Glutamatergic neuron (in vitro differentiated cells): ENCODE results near the gene IFNG. TPM values are rescaled to one million over a fixed set of nuclear protein-coding genes. Genes with fewer than 3 reads are reported as not detected.
"Not testable (repeated sequence)": the region's sequence is repeated elsewhere in the genome, so short reads cannot be mapped to it uniquely, and the experiment has no call there.

ENCODE experiments used
- DNase-seq: peaks from one replicate; pipeline ENCODE4 v3.0.0; 2022
- H3K27ac Mint-ChIP-seq: one replicate; pipeline ENCODE4 v1.8.0; 2020; ENCODE audit warnings: mild to moderate bottlenecking, mixed read lengths, inconsistent platforms; ENCODE audit not compliant: unreplicated experiment
- H3K27me3 Mint-ChIP-seq: one replicate; pipeline ENCODE4 v1.8.0; 2020; ENCODE audit warnings: mild to moderate bottlenecking, moderate library complexity, mixed read lengths, inconsistent platforms; ENCODE audit not compliant: unreplicated experiment
- H3K36me3 Mint-ChIP-seq: one replicate; pipeline ENCODE4 v1.8.0; 2020; ENCODE audit warnings: mild to moderate bottlenecking, mixed read lengths, inconsistent platforms; ENCODE audit not compliant: unreplicated experiment
- H3K4me1 Mint-ChIP-seq: one replicate; pipeline ENCODE4 v1.8.0; 2020; ENCODE audit warnings: mild to moderate bottlenecking, low read depth, mixed read lengths, inconsistent platforms; ENCODE audit not compliant: unreplicated experiment
- H3K4me3 Mint-ChIP-seq: one replicate; pipeline ENCODE4 v1.8.0; 2020; ENCODE audit warnings: mild to moderate bottlenecking, mixed read lengths, inconsistent platforms; ENCODE audit not compliant: unreplicated experiment
- H3K9me3 Mint-ChIP-seq: one replicate; pipeline ENCODE4 v1.8.0; 2020; ENCODE audit warnings: mild to moderate bottlenecking, moderate library complexity, mixed read lengths, inconsistent platforms; ENCODE audit not compliant: unreplicated experiment
- total RNA-seq: library from RNA; stranded (reverse); fragmentation: NEBNext Ultra II Directional; extraction: Animal tissue kit (Norgen Biotek cat#: 25700); gene quantifications from one replicate; pipeline ENCODE4 v1.2.1, GENCODE V29; 2021; ENCODE audit not compliant: unreplicated experiment
- TF ChIP-seq, protein P1 (sequence below): fragments of 200-600 bp; sonication (generic); IDR thresholded peaks from one replicate; pipeline ENCODE4 v1.5.0; 2021; ENCODE audit not compliant: partially characterized antibody, unreplicated experiment

The IFNG gene
- total RNA-seq, 1 donor from 2014 or later, result not detected

DNA sequence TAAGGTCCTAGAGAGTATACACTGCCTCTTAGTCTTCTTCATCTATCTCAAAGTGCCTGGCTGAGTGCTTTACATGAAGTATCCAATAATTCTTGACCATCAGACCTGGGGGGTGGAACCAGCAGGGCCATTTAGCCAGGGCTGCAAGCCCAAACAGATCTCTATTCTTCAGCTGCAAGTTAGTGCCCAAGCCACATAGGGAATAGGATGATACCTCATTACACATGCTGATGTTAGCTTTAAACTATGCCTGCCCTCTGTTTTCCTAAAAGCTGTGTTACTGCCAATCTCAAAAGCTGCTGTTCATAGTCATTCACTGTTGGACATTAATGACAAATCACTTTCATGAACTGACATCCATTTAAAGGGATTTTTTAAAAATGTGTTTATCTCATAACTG, 16.7 kb upstream of the IFNG start:
- Mint-ChIP-seq H3K36me3 (no peaks in the 10 kb centered on the region), H3K4me1 (no peaks in the 10 kb centered on the region), H3K27me3 (no peaks in the 10 kb centered on the region), H3K27ac (no peak overlapping the region), H3K9me3 (peaks cover 2% of the 10 kb centered on the region), H3K4me3 (no peak overlapping the region)
- DNase-seq, result no peak
- TF ChIP-seq, protein P1, sequence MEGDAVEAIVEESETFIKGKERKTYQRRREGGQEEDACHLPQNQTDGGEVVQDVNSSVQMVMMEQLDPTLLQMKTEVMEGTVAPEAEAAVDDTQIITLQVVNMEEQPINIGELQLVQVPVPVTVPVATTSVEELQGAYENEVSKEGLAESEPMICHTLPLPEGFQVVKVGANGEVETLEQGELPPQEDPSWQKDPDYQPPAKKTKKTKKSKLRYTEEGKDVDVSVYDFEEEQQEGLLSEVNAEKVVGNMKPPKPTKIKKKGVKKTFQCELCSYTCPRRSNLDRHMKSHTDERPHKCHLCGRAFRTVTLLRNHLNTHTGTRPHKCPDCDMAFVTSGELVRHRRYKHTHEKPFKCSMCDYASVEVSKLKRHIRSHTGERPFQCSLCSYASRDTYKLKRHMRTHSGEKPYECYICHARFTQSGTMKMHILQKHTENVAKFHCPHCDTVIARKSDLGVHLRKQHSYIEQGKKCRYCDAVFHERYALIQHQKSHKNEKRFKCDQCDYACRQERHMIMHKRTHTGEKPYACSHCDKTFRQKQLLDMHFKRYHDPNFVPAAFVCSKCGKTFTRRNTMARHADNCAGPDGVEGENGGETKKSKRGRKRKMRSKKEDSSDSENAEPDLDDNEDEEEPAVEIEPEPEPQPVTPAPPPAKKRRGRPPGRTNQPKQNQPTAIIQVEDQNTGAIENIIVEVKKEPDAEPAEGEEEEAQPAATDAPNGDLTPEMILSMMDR, result no peak

DNA sequence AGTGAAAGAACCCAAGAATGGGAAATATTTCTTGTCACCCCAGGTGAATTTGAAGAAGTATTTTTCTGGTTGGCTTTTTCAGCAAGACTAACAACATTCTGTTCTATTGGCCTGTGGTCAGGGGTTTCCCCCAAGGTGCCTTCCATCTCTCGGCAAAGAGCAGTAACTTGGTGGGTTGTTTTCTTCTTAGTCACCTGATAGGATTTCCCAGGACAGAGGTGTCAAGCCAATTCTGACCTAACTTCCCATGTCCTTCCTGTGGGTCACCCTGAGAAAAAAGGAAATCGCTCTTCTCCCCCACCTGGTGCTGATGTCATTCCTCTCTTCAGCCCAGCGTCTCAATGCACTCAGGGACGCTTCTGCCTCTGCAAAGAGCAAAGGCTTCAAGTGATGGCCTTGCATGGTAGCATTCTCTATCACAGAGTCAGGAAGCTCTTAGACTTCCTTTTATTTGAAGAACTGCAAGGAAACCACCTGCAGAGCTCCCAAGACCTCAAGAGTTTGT, 16.1 kb upstream of the IFNG start:
- no peak overlapping the region for H3K4me3 Mint-ChIP-seq
- H3K27me3 Mint-ChIP-seq, result no peaks in the 10 kb centered on the region
- TF ChIP-seq, protein P1, result no peak
- peaks cover 2% of the 10 kb centered on the region for H3K9me3 Mint-ChIP-seq
- no peak for DNase-seq
- no peak overlapping the region for H3K27ac Mint-ChIP-seq
- H3K4me1 Mint-ChIP-seq, result no peaks in the 10 kb centered on the region
- H3K36me3 Mint-ChIP-seq, result no peaks in the 10 kb centered on the region

DNA sequence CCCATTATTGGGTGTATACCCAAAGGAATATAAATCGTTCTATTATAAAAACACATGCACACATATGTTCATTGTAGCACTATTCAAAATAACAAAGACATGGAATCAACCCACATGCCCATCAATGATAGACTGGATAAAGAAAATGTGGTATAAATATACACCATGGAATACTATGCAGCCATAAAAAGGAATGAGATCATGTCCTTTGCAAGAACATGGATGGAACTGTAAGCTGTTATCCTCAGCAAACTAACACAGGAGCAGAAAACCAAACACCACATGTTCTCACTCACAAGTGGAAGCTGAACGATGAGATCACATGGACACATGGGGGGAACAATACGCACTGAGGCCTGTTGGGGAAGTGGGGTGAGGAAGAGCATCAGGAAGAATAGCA, 15.2 kb upstream of the IFNG start:
- H3K9me3 Mint-ChIP-seq, H3K4me3 Mint-ChIP-seq: not testable (repeated sequence)

DNA sequence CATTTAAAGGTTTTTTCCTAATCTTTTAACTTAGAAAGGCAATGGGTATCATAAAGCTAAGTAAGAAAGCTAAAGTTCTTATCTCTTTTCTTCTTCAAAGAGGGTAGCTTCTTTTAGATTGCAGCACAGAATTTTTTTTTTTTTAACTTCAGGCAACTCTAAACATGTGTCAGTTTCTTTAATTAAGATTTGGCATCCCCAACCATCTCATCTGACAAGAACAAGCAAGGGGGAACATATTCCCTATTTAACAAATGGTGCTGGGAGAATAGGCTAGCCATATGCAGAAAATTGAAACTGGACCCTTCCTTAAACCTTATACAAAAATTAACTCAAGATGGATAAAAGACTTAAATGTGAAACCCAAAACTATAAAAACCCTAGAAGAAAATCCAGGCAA, 14.3 kb upstream of the IFNG start:
- no peak overlapping the region for H3K27ac Mint-ChIP-seq
- DNase-seq, result no peak
- H3K36me3 Mint-ChIP-seq, result no peaks in the 10 kb centered on the region
- TF ChIP-seq, protein P1, result no peak
- H3K9me3 Mint-ChIP-seq, result peaks cover 2% of the 10 kb centered on the region
- H3K27me3 Mint-ChIP-seq, result no peaks in the 10 kb centered on the region
- H3K4me1 Mint-ChIP-seq, result no peaks in the 10 kb centered on the region
- no peak overlapping the region for H3K4me3 Mint-ChIP-seq

More for the DNA sequence above, 15.2 kb upstream of the IFNG start:
- H3K27me3 Mint-ChIP-seq, H3K36me3 Mint-ChIP-seq, H3K27ac Mint-ChIP-seq, DNase-seq, H3K4me1 Mint-ChIP-seq: not testable (repeated sequence)

DNA sequence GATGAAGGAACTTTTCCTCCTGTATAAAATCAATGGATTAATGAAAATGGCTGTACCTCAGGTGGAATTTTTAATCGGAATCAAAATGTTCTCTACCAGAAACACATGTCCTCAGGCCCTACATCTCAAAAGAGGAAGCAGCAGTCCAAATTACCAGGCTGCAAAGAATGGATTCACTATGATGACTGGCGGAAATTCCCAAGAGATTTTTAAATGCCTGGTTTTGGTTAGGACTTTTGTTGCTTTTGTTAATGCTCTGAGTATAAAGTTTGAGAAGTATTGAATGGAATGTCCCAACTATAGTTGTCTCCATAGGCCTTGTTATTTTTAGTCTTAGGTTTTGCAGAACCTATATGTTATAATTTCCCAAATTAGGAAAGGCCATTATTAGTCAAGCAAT, 11.2 kb upstream of the IFNG start:
- H3K4me3 Mint-ChIP-seq, result no peak overlapping the region
- DNase-seq, result no peak
- no peaks in the 10 kb centered on the region for H3K4me1 Mint-ChIP-seq
- peaks cover 2% of the 10 kb centered on the region for H3K9me3 Mint-ChIP-seq
- TF ChIP-seq, protein P1, result no peak
- no peak overlapping the region for H3K27ac Mint-ChIP-seq
- H3K27me3 Mint-ChIP-seq, result no peaks in the 10 kb centered on the region
- no peaks in the 10 kb centered on the region for H3K36me3 Mint-ChIP-seq
